ENCODE data around the gene GNAO1.

GNAO1 gene

GRCh38 chr16:56191156-56191815 lies at the start of gene GNAO1:
GNAO1 (plus strand) TSS chr16:56191489; CDS start chr16:56192236, 747 bp downstream.
- peak; percentile 82 for DNase-seq

DNA sequence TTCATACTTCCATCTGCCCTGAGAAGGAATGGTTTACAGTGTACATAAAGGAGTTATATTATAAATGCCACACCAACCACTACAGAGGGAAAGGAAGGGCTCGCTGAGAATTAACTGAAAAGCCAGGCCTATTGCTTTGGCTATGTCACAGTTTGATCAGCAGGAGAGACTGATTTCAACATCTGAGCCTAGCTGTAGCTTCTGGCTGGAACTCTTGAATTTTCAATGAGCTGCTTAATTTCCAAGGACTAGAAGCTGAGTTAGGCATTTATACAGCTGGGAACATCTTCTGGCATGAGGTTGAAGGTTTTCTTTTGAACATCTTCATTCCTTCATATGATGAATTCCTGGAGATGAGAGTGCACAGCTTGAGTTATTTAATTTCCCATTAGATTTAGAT lies 47.6 kb upstream of the GNAO1 start:
- DNase-seq = no peak

DNA sequence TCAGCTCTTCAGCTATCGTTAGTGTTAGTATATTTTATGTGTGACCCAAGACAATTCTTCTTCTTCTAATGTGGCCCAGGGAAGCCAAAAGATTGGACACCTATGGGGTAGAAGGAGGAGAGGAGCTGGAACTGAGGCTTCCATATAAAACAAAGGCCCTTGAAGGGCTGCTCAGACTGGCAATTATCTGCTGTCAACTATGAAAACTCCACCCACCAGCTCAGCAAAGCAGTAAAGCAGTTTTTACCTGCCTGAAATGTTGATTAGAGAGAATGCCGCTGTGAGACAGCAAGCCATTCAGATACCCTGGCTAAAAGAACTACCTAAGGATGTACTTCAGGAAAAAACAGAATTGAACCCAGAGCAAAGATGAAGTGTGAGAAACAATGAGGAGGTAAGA lies 45.9 kb upstream of the GNAO1 start:
- DNase-seq = no peak

- DNase-seq = no peak
These were observed 39.7 kb upstream of the GNAO1 start for GRCh38 chr16:56151621-56152020.

- no peak for DNase-seq
These were observed 29.6 kb upstream of the GNAO1 start for GRCh38 chr16:56161658-56162057.

DNA sequence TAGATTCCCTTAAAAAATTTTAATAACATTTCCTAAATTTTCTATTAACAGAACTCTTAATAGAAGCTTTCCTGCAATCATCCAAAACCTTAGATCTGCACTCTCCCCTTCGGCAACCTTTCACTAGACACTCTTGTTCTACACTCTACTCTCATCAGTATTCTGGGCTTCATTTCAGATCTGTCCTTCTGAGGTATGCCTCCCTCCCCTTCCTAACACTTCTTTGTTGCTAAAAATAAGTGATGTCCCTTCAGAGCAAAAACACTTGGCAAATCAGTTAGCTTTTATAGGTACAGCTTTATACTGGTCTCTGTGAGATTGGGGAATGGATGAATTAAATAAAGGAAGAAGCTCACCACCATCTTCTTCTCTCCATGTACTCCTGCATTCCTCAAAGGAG lies 28.2 kb upstream of the GNAO1 start:
- DNase-seq = no peak

DNA sequence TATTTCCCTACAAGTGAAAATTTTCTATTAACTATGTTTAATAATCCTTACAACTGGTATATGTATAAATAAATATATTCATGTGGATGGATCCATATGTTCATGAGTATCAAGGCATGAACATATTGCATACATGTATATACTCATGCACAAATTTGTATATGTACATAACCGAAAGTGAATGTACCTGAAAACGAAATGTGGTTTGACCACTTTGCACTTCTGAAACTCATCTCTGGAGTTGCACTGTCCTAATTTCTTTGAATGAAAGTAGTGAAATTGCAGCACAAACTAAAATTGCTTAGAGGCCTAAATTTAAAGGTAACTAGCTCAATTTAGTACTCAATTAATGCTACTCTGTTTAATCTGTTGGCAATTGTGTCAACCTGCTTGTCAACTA lies 27.4 kb upstream of the GNAO1 start:
- no peak for DNase-seq

DNA sequence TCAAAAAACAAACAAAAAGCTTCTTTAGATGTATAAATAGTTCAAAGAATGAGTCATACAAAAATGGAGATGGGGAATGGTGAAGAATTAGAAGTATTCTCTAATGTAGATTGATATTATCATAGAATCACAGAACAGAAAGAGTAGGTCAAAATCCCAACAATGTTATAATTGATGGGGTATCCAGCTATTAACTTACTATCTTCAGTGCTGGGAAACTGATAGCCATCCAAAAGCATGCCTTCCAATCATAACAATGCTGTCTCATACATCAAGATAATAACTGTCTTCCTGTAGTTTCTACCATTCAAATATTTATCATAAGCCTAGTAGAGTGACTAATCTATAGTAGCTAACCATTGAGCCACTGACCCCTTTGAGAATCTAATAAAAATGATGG lies 26.7 kb upstream of the GNAO1 start:
- DNase-seq = no peak

DNA sequence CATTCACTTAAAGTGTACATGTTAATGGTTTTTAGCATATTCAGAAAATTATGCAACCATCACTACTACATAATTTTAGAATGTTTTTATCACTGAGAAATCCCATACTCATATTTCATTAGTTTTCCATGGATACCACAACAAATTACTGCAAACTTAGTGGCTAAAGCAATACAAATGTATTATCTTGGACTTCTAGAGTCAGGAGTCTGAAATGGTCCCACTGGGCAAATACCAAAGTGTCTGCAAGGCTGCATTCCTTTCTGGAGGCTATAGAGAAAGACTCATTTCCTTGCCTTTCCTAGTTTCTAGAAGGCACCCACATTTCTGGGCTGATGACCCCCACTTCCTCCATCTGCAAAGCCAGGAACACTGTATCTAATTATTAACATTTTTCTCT lies 16.9 kb upstream of the GNAO1 start:
- peak; percentile 19 for DNase-seq

GRCh38 chr16:56181401-56181800 lies 9.9 kb upstream of the GNAO1 start:
- DNase-seq = no peak

DNA sequence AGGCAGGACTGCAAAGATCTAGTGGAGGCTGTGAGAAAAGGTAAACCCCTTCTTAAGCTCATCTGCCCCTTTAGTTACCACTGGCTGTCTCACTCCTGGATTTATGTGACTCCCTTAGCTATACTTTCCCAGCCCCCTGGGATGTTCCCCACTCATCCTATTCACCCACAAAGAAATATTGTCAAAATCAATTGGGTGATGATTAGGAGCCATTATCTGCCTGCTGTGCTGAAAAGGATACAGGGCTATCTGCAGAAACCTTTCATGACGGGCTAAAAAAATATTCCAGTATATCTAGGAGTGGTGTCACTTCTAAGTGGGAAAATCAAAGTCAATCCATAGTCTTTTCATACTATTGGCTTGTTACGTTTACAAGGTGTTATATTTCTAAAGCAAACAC lies 8.0 kb upstream of the GNAO1 start:
- DNase-seq = no peak

- no peak for DNase-seq
These were observed 1.1 kb upstream of the GNAO1 start for GRCh38 chr16:56190048-56190676.

- no peak for DNase-seq
These were observed 573 bp upstream of the GNAO1 start for GRCh38 chr16:56190677-56191155.

DNA sequence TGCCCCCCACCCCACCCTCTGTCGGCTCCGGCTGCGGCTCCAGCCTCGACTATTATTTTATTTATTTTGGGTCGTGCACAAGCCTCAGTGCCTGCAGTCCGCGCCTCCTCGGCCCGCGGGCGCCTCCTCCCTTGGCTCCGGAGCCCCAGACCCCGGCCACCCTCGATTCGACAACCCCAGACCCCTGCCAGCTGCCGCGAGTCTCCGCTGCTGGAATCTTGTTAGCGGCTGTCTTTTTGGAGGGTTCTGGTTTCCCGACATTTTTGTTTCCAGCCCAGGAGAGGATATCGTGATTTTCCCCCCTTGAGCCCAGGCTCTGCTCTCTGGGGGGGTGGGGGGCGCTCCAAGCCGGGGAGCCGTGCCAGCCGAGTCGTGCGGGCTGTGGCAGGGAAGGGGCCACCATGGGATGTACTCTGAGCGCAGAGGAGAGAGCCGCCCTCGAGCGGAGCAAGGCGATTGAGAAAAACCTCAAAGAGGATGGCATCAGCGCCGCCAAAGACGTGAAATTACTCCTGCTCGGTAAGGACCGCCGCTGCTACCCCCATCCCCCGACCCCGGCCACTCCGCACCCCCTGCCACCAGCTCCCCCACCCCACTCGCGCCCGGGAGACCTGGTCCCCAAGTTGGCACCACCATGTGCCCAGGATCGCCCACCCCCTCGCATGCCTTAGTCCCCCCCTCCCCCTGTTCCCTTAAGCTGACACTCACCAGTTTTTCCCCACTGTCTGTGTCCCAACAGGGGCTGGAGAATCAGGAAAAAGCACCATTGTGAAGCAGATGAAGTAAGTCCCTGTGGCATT lies 746 bp downstream of the GNAO1 start:
- DNase-seq = peak; percentile 18

DNA sequence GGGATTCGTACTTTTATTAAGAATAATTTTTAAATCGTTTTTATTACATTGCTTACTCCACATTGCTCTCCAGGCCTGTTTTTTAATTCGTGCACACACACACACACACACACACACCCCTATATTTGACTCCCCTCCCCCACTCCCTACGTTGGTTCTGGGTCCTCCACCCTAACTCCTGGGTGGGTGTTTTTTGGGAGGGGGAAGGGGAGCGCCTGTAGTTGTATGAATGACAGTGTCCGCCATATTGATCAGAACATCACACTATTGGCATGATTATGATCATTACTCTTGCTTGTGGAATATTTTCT lies 1.3 kb downstream of the GNAO1 start:
- DNase-seq = no peak

GRCh38 chr16:56192986-56193945 lies 2.0 kb downstream of the GNAO1 start:
- DNase-seq = peak; percentile 16

- DNase-seq = peak; percentile 48
These were observed 2.9 kb downstream of the GNAO1 start for GRCh38 chr16:56193951-56194726.

DNA sequence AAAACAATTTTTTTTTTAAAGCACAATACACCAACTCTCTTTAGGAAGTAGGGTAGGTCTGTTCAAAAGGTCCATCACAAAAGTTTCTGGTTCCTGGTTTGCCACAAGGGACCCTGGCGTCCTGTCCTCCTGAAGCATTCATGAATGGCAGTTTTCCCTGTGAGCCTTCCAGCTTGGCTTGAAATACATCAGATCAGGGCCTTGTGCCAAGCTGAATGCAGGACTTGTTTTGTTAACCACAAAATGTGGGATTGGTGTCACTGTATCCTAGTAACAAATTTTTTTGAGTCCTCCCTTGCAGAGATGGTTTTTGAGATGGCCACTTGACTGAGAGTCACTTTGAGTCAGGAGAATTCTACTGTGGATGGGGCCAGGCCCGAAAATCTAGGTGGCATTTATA lies 3.9 kb downstream of the GNAO1 start:
- DNase-seq = peak; percentile 32

- no peak for DNase-seq
These were observed 5.1 kb downstream of the GNAO1 start for GRCh38 chr16:56196381-56196780.

DNA sequence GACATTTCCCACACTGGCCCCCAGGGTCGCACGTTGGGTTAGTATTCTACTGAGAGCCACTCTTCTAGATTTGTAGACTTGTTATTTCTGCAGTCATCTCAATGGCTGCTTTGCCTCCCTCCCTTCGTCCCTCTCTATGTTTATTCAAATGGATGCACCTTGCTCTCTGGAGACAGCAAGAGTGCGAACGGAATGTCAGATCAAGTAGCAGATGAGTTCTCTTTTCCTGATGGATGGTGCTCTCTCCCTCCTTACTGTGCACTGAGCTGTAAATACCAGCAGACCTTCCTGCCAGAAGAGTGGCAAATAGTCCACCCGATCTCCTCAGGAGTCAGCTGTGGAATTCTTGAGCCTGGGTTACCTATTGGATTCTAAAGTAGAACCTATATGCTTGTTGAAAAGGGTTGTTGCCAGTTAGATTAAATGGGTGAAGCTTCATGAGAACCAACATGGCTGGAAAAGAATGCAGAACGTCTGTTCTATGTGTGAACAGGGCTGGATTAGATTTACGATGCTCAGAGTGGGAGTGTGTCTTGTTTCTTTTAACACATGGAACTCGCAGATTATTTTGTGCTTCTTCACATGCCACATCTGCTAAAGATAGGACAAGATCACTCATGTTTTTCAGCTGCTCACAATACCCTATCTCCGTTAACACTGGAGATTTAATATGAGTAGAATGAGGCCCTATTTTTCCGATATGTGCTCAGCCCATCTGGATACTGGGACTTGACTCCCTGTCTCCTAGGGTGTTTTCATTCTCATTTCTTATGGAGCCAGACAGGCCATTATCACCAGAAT lies 6.1 kb downstream of the GNAO1 start:
- no peak for DNase-seq
